HL-60 (cell line): ENCODE data around the gene BSND.
"Not testable (repeated sequence)": the region's sequence is repeated elsewhere in the genome, so short reads cannot be mapped to it uniquely, and the experiment has no call there.

Experiments used
- CTCF ChIP-seq: IDR thresholded peaks from one replicate; pipeline ENCODE4 v1.5.1; 2011; ENCODE audit warnings: low read length, control low read depth, inconsistent platforms; ENCODE audit not compliant: insufficient read depth
- GABPA ChIP-seq: IDR thresholded peaks from 2 replicates; pipeline ENCODE4 v1.6.1; 2012; ENCODE audit warnings: low read depth
- POLR2AphosphoS5 ChIP-seq: IDR thresholded peaks from 2 replicates; pipeline ENCODE4 v1.6.1; 2012; ENCODE audit warnings: low read depth
- REST ChIP-seq: IDR thresholded peaks from 2 replicates; pipeline ENCODE4 v1.6.1; 2012; ENCODE audit warnings: low read depth; ENCODE audit not compliant: insufficient replicate concordance

GRCh38 chr1:55026682-55027081, 27.9 kb downstream of the BSND start:
- not testable (repeated sequence) for TF ChIP-seq CTCF, REST, GABPA, POLR2AphosphoS5
